CD8-positive, alpha-beta memory T cell (primary cell): Measurements from ENCODE around the gene PLSCR2. TPM values are rescaled to one million over a fixed set of nuclear protein-coding genes. Genes with fewer than 3 reads are reported as not detected.
"Not testable (repeated sequence)": the region's sequence is repeated elsewhere in the genome, so short reads cannot be mapped to it uniquely, and the experiment has no call there.

ENCODE experiments used
- CTCF ChIA-PET: fragments of 350-600 bp; sonication (Branson Sonifier 250); formaldehyde crosslinking; loops from one replicate; lab custom pipeline; 2021; ENCODE audit warnings: antibody characterized with exemption; lab: Charles Lee
- POLR2A ChIA-PET: fragments of 350-600 bp; sonication (Branson Sonifier 250); formaldehyde crosslinking; loops from one replicate; lab custom pipeline; 2021; ENCODE audit warnings: antibody characterized with exemption; lab: Charles Lee
- DNase-seq, 5 donors: peaks; one replicate each; pipeline versions ENCODE4 v3.0.0 to v3.0.0-alpha.2; 2020 to 2022; ENCODE audit warnings: mixed read lengths in 1 of 5
- H3K27ac ChIP-seq: one replicate; pipeline ENCODE4 v1.7.0; 2013; ENCODE audit warnings: low read depth, mild to moderate bottlenecking, low read length, moderate library complexity
- H3K27me3 ChIP-seq: 2 replicates; pipeline ENCODE4 v1.7.0; 2013; ENCODE audit warnings: low read length, mild to moderate bottlenecking; ENCODE audit not compliant: insufficient read depth, poor library complexity, severe bottlenecking
- H3K36me3 ChIP-seq: 2 replicates; pipeline ENCODE4 v1.7.0; 2013; ENCODE audit warnings: mild to moderate bottlenecking, low read length, moderate library complexity; ENCODE audit not compliant: insufficient read depth
- H3K4me1 ChIP-seq: 2 replicates; pipeline ENCODE4 v1.7.0; 2013; ENCODE audit warnings: mild to moderate bottlenecking, low read length, moderate library complexity; ENCODE audit not compliant: insufficient read depth
- H3K4me3 ChIP-seq: 2 replicates; pipeline ENCODE4 v1.7.0; 2013; ENCODE audit warnings: mild to moderate bottlenecking, low read length
- H3K9me3 ChIP-seq: 2 replicates; pipeline ENCODE4 v1.7.0; 2013; ENCODE audit warnings: mild to moderate bottlenecking, low read length
- H3K27ac Mint-ChIP-seq, 8 donors: one replicate each; pipeline ENCODE4 v1.8.0; 2020 to 2021; ENCODE audit warnings: mixed read lengths in 8 of 8, mild to moderate bottlenecking in 6 of 8, inconsistent platforms in 3 of 8, moderate library complexity in 3 of 8
- H3K27me3 Mint-ChIP-seq, 2 donors: one replicate each; pipeline ENCODE4 v1.8.0; 2020 to 2021; ENCODE audit warnings: mixed read lengths in 2 of 2, mild to moderate bottlenecking in 1 of 2, moderate library complexity in 1 of 2
- H3K36me3 Mint-ChIP-seq, 3 donors: one replicate each; pipeline ENCODE4 v1.8.0; 2020 to 2021; ENCODE audit warnings: mixed read lengths in 3 of 3, inconsistent platforms in 1 of 3, mild to moderate bottlenecking in 1 of 3
- H3K4me1 Mint-ChIP-seq, 3 donors: one replicate each; pipeline ENCODE4 v1.8.0; 2020 to 2021; ENCODE audit warnings: mixed read lengths in 3 of 3, inconsistent platforms in 1 of 3, mild to moderate bottlenecking in 1 of 3
- H3K4me3 Mint-ChIP-seq, 7 donors: one replicate each; pipeline ENCODE4 v1.8.0; 2020 to 2021; ENCODE audit warnings: mixed read lengths in 7 of 7, mild to moderate bottlenecking in 6 of 7, moderate library complexity in 4 of 7, inconsistent platforms in 2 of 7
- H3K9me3 Mint-ChIP-seq, 5 donors: one replicate each; pipeline ENCODE4 v1.8.0; 2020 to 2022; ENCODE audit warnings: mixed read lengths in 5 of 5, mild to moderate bottlenecking in 3 of 5, moderate library complexity in 2 of 5, inconsistent platforms in 1 of 5
- polyA plus RNA-seq: library from polyadenylated mRNA; unstranded; fragments of 300-500 nt; fragmentation: Illumina TruSeq; gene quantifications from one replicate; pipeline ENCODE4 v1.2.3, GENCODE V29; 2021
- total RNA-seq, 2 experiments: library from RNA; stranded (reverse); gene quantifications; one replicate each; pipeline ENCODE4 v1.2.3, GENCODE V29; 2021

Gene PLSCR2
- total and polyA plus RNA-seq, 3 experiments from 2014 or later: not detected

GRCh38 chr3:146496726-146497125, 27.4 kb upstream of the PLSCR2 start:
- H3K27ac Mint-ChIP-seq: no peak overlapping the region
- no peaks in the 10 kb centered on the region for H3K27me3 ChIP-seq
- H3K9me3 Mint-ChIP-seq: peaks cover 5 to 19% (median 13%) of the 10 kb centered on the region in 5 donors
- CTCF ChIA-PET: no interaction called here
- H3K4me3 Mint-ChIP-seq: no peak overlapping the region
- peaks cover 5% of the 10 kb centered on the region for H3K4me1 ChIP-seq
- H3K27ac ChIP-seq: no peak overlapping the region
- H3K9me3 ChIP-seq: no peaks in the 10 kb centered on the region
- no peaks in the 10 kb centered on the region for H3K36me3 Mint-ChIP-seq
- H3K4me3 ChIP-seq: no peak overlapping the region
- POLR2A ChIA-PET: no interaction called here
- H3K36me3 ChIP-seq: no peaks in the 10 kb centered on the region
- peaks cover 18 to 25% (median 19%) of the 10 kb centered on the region in 3 donors for H3K4me1 Mint-ChIP-seq
- no peak for DNase-seq
- H3K27me3 Mint-ChIP-seq: peaks cover 0 to 16% of the 10 kb centered on the region in 2 donors

DNA sequence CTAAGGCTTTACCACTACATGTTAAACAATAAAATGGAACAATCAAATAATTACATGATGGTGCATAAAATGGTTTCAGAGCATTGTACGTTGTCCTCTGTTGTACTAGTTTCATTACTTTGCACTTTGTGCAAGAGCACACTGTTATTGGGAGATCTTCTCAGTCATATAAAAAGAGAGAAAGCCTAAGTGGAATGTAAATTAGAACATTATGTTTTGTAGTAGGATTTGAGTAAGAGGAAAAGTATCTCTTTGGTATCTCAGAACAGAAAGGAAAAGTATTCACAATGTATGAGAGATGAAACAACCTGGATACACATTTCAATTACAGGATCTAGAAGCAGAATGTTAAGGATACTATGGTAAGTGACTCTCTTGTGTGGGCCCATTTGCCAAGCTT, 26.9 kb upstream of the PLSCR2 start:
- Histone ChIP-seq H3K36me3 (no peaks in the 10 kb centered on the region), H3K4me3 (no peak overlapping the region), H3K4me1 (peaks cover 5% of the 10 kb centered on the region), H3K27ac (no peak overlapping the region), H3K27me3 (no peaks in the 10 kb centered on the region), H3K9me3 (no peaks in the 10 kb centered on the region)
- Mint-ChIP-seq H3K4me1 (peaks cover 18 to 25% (median 19%) of the 10 kb centered on the region in 3 donors), H3K36me3 (peaks cover 0 to under 1% (median 0%) of the 10 kb centered on the region in 3 donors), H3K9me3 (peaks cover 5 to 23% (median 17%) of the 10 kb centered on the region in 5 donors), H3K4me3 (no peak overlapping the region), H3K27ac (no peak overlapping the region), H3K27me3 (peaks cover 0 to 18% of the 10 kb centered on the region in 2 donors)
- ChIA-PET POLR2A (no interaction called here), CTCF (no interaction called here)
- DNase-seq: no peak

- no peaks in the 10 kb centered on the region for H3K9me3 ChIP-seq
- H3K9me3 Mint-ChIP-seq: peaks cover 16 to 35% (median 27%) of the 10 kb centered on the region in 5 donors
- no peak for DNase-seq
- H3K36me3 ChIP-seq: no peaks in the 10 kb centered on the region
- H3K4me3 ChIP-seq: no peak overlapping the region
- H3K27ac Mint-ChIP-seq: no peak overlapping the region
- H3K4me1 Mint-ChIP-seq: peaks cover 17 to 23% (median 18%) of the 10 kb centered on the region in 3 donors
- peaks cover 5% of the 10 kb centered on the region for H3K4me1 ChIP-seq
- no peak overlapping the region for H3K27ac ChIP-seq
- no peak overlapping the region for H3K4me3 Mint-ChIP-seq
- peaks cover 0 to 18% of the 10 kb centered on the region in 2 donors for H3K27me3 Mint-ChIP-seq
- no peaks in the 10 kb centered on the region for H3K27me3 ChIP-seq
- H3K36me3 Mint-ChIP-seq: peaks cover 0 to 4% (median 2%) of the 10 kb centered on the region in 3 donors
- CTCF ChIA-PET: no interaction called here
- POLR2A ChIA-PET: no interaction called here
Measured at GRCh38 chr3:146493761-146494160, 24.4 kb upstream of the PLSCR2 start.

DNA sequence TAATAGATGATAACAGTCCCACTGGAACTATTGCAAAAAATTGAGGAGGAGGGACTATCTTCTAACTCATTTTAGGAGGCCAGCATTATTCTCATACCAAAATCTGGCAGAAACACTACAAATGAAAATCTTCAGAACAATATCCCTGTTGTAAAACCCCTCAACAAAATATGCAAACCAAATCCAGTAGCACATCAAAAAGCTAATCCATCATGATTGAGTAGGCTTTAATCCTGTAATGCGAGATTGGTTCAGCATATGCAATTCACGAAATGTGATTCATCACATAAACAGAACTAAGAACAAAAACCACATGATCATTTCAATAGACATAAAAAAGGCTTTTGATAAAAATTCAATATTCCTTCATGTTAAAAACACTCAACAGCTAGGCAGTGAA, 23.9 kb upstream of the PLSCR2 start:
- POLR2A ChIA-PET: no interaction called here
- DNase-seq: no peak
- Histone ChIP-seq H3K4me1 (peaks cover 2% of the 10 kb centered on the region), H3K27ac (no peak overlapping the region), H3K36me3 (no peaks in the 10 kb centered on the region), H3K4me3 (no peak overlapping the region), H3K27me3 (no peaks in the 10 kb centered on the region), H3K9me3 (no peaks in the 10 kb centered on the region)
- CTCF ChIA-PET: no interaction called here
- peaks cover 0 to 4% (median 2%) of the 10 kb centered on the region in 3 donors for H3K36me3 Mint-ChIP-seq
- H3K27ac Mint-ChIP-seq: no peak overlapping the region
- no peak overlapping the region for H3K4me3 Mint-ChIP-seq
- peaks cover 19 to 40% (median 27%) of the 10 kb centered on the region in 5 donors for H3K9me3 Mint-ChIP-seq
- H3K4me1 Mint-ChIP-seq: peaks cover 12 to 18% (median 12%) of the 10 kb centered on the region in 3 donors
- peaks cover 0 to 18% of the 10 kb centered on the region in 2 donors for H3K27me3 Mint-ChIP-seq

- Histone ChIP-seq H3K36me3 (no peaks in the 10 kb centered on the region), H3K4me1 (no peaks in the 10 kb centered on the region), H3K27ac (no peak overlapping the region), H3K27me3 (no peaks in the 10 kb centered on the region), H3K9me3 (no peaks in the 10 kb centered on the region), H3K4me3 (no peak overlapping the region)
- no peak overlapping the region for H3K27ac Mint-ChIP-seq
- H3K27me3 Mint-ChIP-seq: peaks cover 9 to 27% of the 10 kb centered on the region in 2 donors
- no peak for DNase-seq
- ChIA-PET POLR2A (no interaction called here), CTCF (no interaction called here)
- H3K4me1 Mint-ChIP-seq: peaks cover 1 to 5% (median 1%) of the 10 kb centered on the region in 3 donors
- H3K9me3 Mint-ChIP-seq: peaks cover 20 to 43% (median 32%) of the 10 kb centered on the region in 5 donors
- peaks cover 0 to 10% (median 2%) of the 10 kb centered on the region in 3 donors for H3K36me3 Mint-ChIP-seq
- H3K4me3 Mint-ChIP-seq: no peak overlapping the region
Measured at GRCh38 chr3:146491303-146491702, 21.9 kb upstream of the PLSCR2 start.

DNA sequence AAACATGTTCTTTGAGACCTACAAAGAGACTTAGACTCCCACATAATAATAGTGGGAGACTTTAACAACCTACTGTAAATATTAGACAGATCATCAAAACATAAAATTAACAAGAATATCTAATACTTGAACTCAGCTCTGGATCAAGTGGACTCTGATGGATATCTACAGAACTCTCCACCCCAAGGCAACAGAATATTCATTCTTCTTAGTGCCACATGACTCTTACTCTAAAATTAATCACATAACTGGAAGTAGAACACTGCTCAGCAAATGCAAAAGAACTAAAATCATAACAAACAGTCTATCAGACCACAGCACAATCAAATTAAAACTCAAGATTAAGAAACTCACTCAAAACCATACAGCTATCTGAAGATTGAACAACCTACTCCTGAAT, 15.9 kb upstream of the PLSCR2 start:
- Mint-ChIP-seq H3K27me3 (peaks cover 24 to 50% of the 10 kb centered on the region in 2 donors), H3K4me1 (no peaks in the 10 kb centered on the region), H3K9me3 (peaks cover 8 to 40% (median 31%) of the 10 kb centered on the region in 5 donors), H3K36me3 (peaks cover 0 to 13% (median 0%) of the 10 kb centered on the region in 3 donors), H3K4me3 (no peak overlapping the region), H3K27ac (no peak overlapping the region)
- CTCF ChIA-PET: no interaction called here
- H3K36me3 ChIP-seq: no peaks in the 10 kb centered on the region
- POLR2A ChIA-PET: no interaction called here
- DNase-seq: no peak
- no peaks in the 10 kb centered on the region for H3K9me3 ChIP-seq
- H3K27ac ChIP-seq: no peak overlapping the region
- no peaks in the 10 kb centered on the region for H3K27me3 ChIP-seq
- H3K4me3 ChIP-seq: no peak overlapping the region
- H3K4me1 ChIP-seq: no peaks in the 10 kb centered on the region

DNA sequence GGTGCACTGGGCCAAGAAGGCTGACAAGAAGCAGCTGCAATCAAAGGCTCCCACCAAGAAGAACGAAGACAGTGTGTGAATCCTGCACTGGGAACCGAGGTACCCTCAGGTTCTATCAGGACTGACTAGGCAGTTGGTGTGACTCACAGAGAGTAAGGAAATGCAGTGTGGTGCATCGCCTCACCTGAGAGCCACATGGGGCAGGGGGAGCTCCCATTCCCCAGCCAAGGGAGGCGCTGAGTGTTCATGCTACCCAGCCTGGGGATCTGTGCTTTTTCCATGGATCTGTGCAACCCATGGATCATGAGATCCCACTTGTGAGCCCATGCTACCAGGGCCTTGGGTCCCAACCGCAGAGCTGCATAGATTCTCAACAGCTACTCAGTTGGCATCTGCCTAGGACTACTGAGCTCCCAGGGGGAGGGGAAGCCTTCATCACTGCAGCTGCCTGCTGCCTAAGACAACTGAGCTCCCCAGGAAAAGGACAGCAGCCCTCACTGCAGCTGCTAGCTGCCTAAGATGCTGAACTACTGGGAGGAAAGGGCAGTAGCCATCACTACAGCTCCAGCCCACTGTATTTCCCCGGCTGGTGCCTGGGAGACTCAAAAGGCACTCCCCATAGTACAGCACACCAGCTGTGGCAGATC, 6.9 kb upstream of the PLSCR2 start:
- Mint-ChIP-seq H3K36me3 (no peaks in the 10 kb centered on the region), H3K27me3 (peaks cover 20 to 51% of the 10 kb centered on the region in 2 donors), H3K4me3 (no peak overlapping the region), H3K27ac (no peak overlapping the region), H3K4me1 (no peaks in the 10 kb centered on the region), H3K9me3 (peaks cover 0 to 5% (median 0%) of the 10 kb centered on the region in 5 donors)
- H3K4me1 ChIP-seq: no peaks in the 10 kb centered on the region
- no peaks in the 10 kb centered on the region for H3K36me3 ChIP-seq
- POLR2A ChIA-PET: no interaction called here
- no peaks in the 10 kb centered on the region for H3K27me3 ChIP-seq
- no peaks in the 10 kb centered on the region for H3K9me3 ChIP-seq
- no peak for DNase-seq
- no peak overlapping the region for H3K27ac ChIP-seq
- H3K4me3 ChIP-seq: no peak overlapping the region
- CTCF ChIA-PET: no interaction called here

DNA sequence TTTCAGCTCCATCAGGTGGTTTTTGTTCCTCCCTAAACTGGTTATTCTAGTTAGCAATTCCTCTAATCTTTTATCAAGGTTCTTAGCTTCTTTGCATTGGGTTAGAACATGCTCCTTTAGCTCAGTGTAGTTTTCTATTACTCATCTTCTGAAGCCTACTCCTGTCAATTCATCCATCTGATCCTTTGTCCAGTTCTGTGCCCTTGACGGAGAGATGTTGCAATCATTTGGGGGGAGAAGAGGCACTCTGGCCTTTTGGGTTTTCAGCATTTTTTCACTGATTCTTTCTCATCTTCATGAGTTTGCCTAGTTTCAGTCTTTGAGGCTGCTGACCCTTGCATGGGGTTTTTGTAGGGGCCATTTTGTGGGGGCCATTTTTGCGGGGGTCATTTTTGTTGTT, 5.6 kb upstream of the PLSCR2 start:
- DNase-seq, CTCF ChIA-PET, H3K27me3 ChIP-seq, H3K4me3 ChIP-seq, POLR2A ChIA-PET, H3K4me1 ChIP-seq, H3K36me3 Mint-ChIP-seq, H3K9me3 ChIP-seq, H3K4me3 Mint-ChIP-seq, H3K27ac ChIP-seq, H3K9me3 Mint-ChIP-seq, H3K36me3 ChIP-seq, H3K4me1 Mint-ChIP-seq: not testable (repeated sequence)
- Mint-ChIP-seq H3K27me3 (peaks cover 19 to 42% of the 10 kb centered on the region in 2 donors), H3K27ac (peak overlapping the region in 1 of 8 donors; percentile 54)
